ENCODE data around the gene CALN1. TPM values are rescaled to one million over a fixed set of nuclear protein-coding genes. Genes with fewer than 3 reads are reported as not detected.

Gene CALN1
- total RNA-seq, 1 donor: under 0.01 TPM

- TF ChIP-seq, protein P1, sequence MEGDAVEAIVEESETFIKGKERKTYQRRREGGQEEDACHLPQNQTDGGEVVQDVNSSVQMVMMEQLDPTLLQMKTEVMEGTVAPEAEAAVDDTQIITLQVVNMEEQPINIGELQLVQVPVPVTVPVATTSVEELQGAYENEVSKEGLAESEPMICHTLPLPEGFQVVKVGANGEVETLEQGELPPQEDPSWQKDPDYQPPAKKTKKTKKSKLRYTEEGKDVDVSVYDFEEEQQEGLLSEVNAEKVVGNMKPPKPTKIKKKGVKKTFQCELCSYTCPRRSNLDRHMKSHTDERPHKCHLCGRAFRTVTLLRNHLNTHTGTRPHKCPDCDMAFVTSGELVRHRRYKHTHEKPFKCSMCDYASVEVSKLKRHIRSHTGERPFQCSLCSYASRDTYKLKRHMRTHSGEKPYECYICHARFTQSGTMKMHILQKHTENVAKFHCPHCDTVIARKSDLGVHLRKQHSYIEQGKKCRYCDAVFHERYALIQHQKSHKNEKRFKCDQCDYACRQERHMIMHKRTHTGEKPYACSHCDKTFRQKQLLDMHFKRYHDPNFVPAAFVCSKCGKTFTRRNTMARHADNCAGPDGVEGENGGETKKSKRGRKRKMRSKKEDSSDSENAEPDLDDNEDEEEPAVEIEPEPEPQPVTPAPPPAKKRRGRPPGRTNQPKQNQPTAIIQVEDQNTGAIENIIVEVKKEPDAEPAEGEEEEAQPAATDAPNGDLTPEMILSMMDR (IDR thresholded peaks at IDR 0.05; ENCODE audit: insufficient read depth, low read depth, low read length): no peak
Observed at GRCh38 chr7:72152161-72153131, 259.7 kb downstream of the CALN1 start.

DNA sequence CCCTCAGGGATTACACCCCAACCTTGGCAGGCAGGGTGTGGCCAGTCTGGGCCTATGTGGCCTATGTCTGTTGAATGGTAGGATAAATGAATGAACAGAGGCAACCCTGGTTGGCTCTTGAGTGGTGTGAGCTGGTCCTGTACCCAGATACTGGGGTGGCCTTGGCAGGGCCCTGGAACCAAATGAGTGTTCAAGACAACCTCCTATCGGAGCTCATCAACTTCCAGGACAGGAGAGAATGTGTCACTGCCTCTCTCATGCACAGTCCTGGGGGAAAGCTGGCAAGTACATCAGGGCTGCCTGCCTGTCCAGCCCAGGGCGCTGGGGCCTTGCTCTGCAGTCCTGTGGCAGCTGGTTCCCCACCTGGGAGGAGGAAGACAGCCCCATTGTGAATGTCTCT is 271.6 kb downstream of the CALN1 start:
- TF ChIP-seq, protein P1 (IDR thresholded peaks at IDR 0.05; ENCODE audit: insufficient read depth, low read depth, low read length): no peak
- no peak overlapping the region for H3K4me3 ChIP-seq (ENCODE audit: low read depth, low read length)
- DNase-seq (ENCODE audit: low read depth): no peak

More at GRCh38 chr7:72152161-72153131, 259.7 kb downstream of the CALN1 start:
- no peak overlapping the region for H3K4me3 ChIP-seq (ENCODE audit: low read depth, low read length)
- no peak for DNase-seq (ENCODE audit: low read depth)

DNA sequence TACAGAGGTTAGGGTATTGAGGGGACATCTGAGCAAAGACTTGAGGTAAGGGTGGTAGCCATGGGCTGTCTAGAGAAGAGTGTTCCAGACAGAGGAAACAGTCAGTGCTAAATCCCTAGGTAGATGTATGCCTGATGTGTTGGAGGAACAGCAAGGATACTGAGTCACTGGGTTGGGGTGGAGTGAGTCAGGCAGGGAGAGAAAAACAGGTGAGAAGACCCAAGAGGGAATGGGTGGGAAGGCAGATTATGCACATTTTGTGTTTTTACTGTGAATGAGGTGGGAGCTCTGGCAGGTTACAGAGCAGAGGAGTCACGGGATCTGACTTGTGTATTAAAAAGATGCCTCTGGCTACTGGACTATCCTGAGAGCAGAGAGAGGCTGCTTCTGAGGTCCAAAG is 285.0 kb downstream of the CALN1 start:
- TF ChIP-seq, protein P1 (IDR thresholded peaks at IDR 0.05; ENCODE audit: insufficient read depth, low read depth, low read length): no peak
- no peak overlapping the region for H3K4me3 ChIP-seq (ENCODE audit: low read depth, low read length)
- DNase-seq (ENCODE audit: low read depth): no peak

- no peak for DNase-seq (ENCODE audit: low read depth)
- TF ChIP-seq, protein P1 (IDR thresholded peaks at IDR 0.05; ENCODE audit: insufficient read depth, low read depth, low read length): no peak
Observed at GRCh38 chr7:72123913-72124312, 288.2 kb downstream of the CALN1 start.

DNA sequence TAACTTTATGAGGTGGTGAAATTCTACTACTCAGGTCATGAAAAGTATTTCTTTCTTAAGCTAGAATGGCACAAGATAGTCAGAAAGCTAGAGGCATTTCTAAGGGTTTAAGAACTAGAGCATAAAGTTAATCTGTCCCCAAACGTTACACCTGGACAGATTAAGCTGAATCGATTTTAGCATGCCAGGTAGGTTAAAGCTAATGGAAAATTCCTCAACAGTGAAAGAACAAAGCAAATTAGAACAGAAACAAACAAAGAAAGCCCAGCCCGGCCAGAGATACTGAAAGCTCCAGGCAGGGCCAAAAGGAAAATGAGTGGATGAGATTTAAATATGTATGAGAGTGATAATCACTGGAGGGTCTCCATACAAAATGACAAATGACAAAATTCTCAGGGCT is 293.8 kb downstream of the CALN1 start:
- no peak for DNase-seq (ENCODE audit: low read depth)
- no peak overlapping the region for H3K4me3 ChIP-seq (ENCODE audit: low read depth, low read length)
- TF ChIP-seq, protein P1 (IDR thresholded peaks at IDR 0.05; ENCODE audit: insufficient read depth, low read depth, low read length): no peak

More at GRCh38 chr7:72123913-72124312, 288.2 kb downstream of the CALN1 start:
- H3K4me3 ChIP-seq (ENCODE audit: low read depth, low read length): no peak overlapping the region

DNA sequence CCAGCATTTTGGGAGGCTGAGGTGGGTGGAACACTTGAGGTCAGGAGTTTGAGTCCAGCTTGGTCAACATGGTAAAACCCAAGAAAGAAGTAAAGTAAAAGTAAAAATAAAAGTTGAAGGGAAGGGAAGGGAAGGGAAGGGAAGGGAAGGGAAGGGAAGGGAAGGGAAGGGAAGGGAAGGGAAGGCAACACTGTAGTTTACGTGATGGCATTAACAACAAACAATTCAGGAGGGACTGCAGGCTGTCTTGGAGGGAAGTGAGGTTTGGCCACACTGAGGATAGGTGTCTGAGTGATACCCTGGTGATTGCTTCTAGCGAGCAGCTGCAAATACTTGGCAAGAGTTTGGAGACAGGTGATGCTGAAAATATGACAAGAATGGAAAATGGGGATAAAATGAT is 298.0 kb downstream of the CALN1 start:
- no peak overlapping the region for H3K4me3 ChIP-seq (ENCODE audit: low read depth, low read length)
- TF ChIP-seq, protein P1 (IDR thresholded peaks at IDR 0.05; ENCODE audit: insufficient read depth, low read depth, low read length): no peak
- DNase-seq (ENCODE audit: low read depth): no peak

Measured in fibroblast of villous mesenchyme (primary cell).